ENCODE results near the gene TMED4.

TMED4 gene

GRCh38 chr7:44581879-44582603 is at the start of gene TMED4:
TSS of gene TMED4 (minus strand) at chr7:44582231. CDS start at chr7:44582206, 25 bp downstream.
- DNase-seq = peak; percentile 99

GRCh38 chr7:44631458-44632115 is 49.6 kb upstream of the TMED4 start:
- DNase-seq = no peak

- no peak for DNase-seq
These were observed 48.9 kb upstream of the TMED4 start for GRCh38 chr7:44630792-44631457.

GRCh38 chr7:44629829-44630522 is 47.9 kb upstream of the TMED4 start:
- DNase-seq = no peak

GRCh38 chr7:44626620-44627019 is 44.6 kb upstream of the TMED4 start:
- DNase-seq = no peak

- no peak for DNase-seq
These were observed 43.8 kb upstream of the TMED4 start for GRCh38 chr7:44625526-44626471.

GRCh38 chr7:44624318-44624717 is 42.3 kb upstream of the TMED4 start:
- no peak for DNase-seq

GRCh38 chr7:44622342-44623151 is 40.5 kb upstream of the TMED4 start:
- DNase-seq = no peak

- no peak for DNase-seq
These were observed 39.7 kb upstream of the TMED4 start for GRCh38 chr7:44621750-44622103.

- DNase-seq = no peak
These were observed 39.2 kb upstream of the TMED4 start for GRCh38 chr7:44621034-44621749.

GRCh38 chr7:44618753-44619152 is 36.7 kb upstream of the TMED4 start:
- no peak for DNase-seq

- no peak for DNase-seq
These were observed 36.0 kb upstream of the TMED4 start for GRCh38 chr7:44618045-44618444.

- no peak for DNase-seq
These were observed 35.3 kb upstream of the TMED4 start for GRCh38 chr7:44617225-44617890.

- DNase-seq = no peak
These were observed 34.5 kb upstream of the TMED4 start for GRCh38 chr7:44616545-44616944.

- DNase-seq = no peak
These were observed 33.8 kb upstream of the TMED4 start for GRCh38 chr7:44615793-44616192.

- no peak for DNase-seq
These were observed 33.1 kb upstream of the TMED4 start for GRCh38 chr7:44615149-44615611.

GRCh38 chr7:44609829-44610228 is 27.8 kb upstream of the TMED4 start:
- DNase-seq = no peak

GRCh38 chr7:44608916-44609648 is 27.1 kb upstream of the TMED4 start:
- no peak for DNase-seq
